Kidney (tissue), 14 donors: Measurements from ENCODE around the gene KDF1. TPM values are rescaled to one million over a fixed set of nuclear protein-coding genes. Genes with fewer than 3 reads are reported as not detected.
A peak's percentile ranks its signal among the peaks of the same experiment; 100 is the strongest.
"Not testable (repeated sequence)": the region's sequence is repeated elsewhere in the genome, so short reads cannot be mapped to it uniquely, and the experiment has no call there.

ENCODE experiments used
- DNase-seq, 5 donors: peaks; one replicate each; pipeline ENCODE4 v3.0.0-alpha.2; 2013 to 2020
- FAIRE-seq: peaks from 2 replicates; lab custom pipeline; 2012; peaks lifted over from hg19 to GRCh38; lab: Jason Lieb, UNC
- H3K27ac ChIP-seq, 2 donors: one replicate each; pipeline ENCODE4 v1.7.0; 2013; ENCODE audit warnings: low read depth in 2 of 2, low read length in 2 of 2, inconsistent platforms in 1 of 2
- H3K27me3 ChIP-seq: one replicate; pipeline ENCODE4 v1.7.1; 2013; ENCODE audit warnings: low read length, inconsistent platforms; ENCODE audit not compliant: control insufficient read depth, insufficient read depth
- H3K36me3 ChIP-seq, 3 donors: one replicate each; pipeline versions ENCODE4 v1.7.0 to v1.7.1; 2013; ENCODE audit warnings: low read length in 3 of 3, control low read depth in 1 of 3, inconsistent platforms in 1 of 3; ENCODE audit not compliant: insufficient read depth in 3 of 3, control insufficient read depth in 2 of 3
- H3K4me1 ChIP-seq, 3 donors: one replicate each; pipeline versions ENCODE4 v1.7.0 to v1.7.1; 2013; ENCODE audit warnings: low read length in 3 of 3, inconsistent platforms in 1 of 3, low read depth in 1 of 3; ENCODE audit not compliant: control insufficient read depth in 2 of 3, insufficient read depth in 2 of 3
- H3K4me3 ChIP-seq, 3 donors: one replicate each; pipeline versions ENCODE4 v1.7.0 to v1.8.1; 2013; ENCODE audit warnings: low read length in 3 of 3, control low read depth in 1 of 3, inconsistent platforms in 1 of 3
- H3K9ac ChIP-seq, 3 donors: one replicate each; pipeline versions ENCODE4 v1.7.0 to v1.7.1; 2013; ENCODE audit warnings: low read length in 3 of 3, control low read depth in 1 of 3, inconsistent platforms in 1 of 3
- H3K9me3 ChIP-seq, 3 donors: one replicate each; pipeline versions ENCODE4 v1.7.0 to v1.7.1; 2013; ENCODE audit warnings: low read length in 3 of 3, control low read depth in 1 of 3, inconsistent platforms in 1 of 3; ENCODE audit not compliant: control insufficient read depth in 2 of 3, insufficient read depth in 1 of 3
- CTCF ChIP-seq: IDR thresholded peaks from 3 replicates; pipeline ENCODE4 v1.5.1; 2012; ENCODE audit warnings: mild to moderate bottlenecking, moderate library complexity, borderline replicate concordance; ENCODE audit not compliant: insufficient read depth; ENCODE audit errors: extremely low read depth
- intact Hi-C: fragments of 100-400 bp; cut with DNase I; formaldehyde crosslinking; loops from one replicate; pipeline ENCODE4 v1.11.1; 2022
- polyA plus RNA-seq: library from polyadenylated mRNA; stranded (reverse); fragments of 350-450 nt; fragmentation: Illumina TruSeq; extraction: RNeasy Lipid Tissue Mini Kit (QIAGEN cat#74804); gene quantifications from one replicate; pipeline ENCODE4 v1.2.3, GENCODE V29; 2014; ENCODE audit warnings: low read depth, low replicate concordance; ENCODE audit not compliant: insufficient read depth
- total RNA-seq: library from RNA; stranded (reverse); fragmentation: NEBNext Ultra II Directional; extraction: Animal tissue kit (Norgen Biotek cat#: 25700); gene quantifications from one replicate; pipeline ENCODE4 v1.2.1, GENCODE V29; 2021
- donor health status: control.
- donor health status: control.
- donor health status: control.
- donor health status: control.
- donor health status: control.
- donor health status: DM: yes; HTN: yes; CAD: no.
- donor health status: Normal renal cell carcinoma (clear cell type).

Gene KDF1
- total and polyA plus RNA-seq, 2 donors from 2014 or later: 14.1 to 19.3 TPM

- FAIRE-seq (no peak), DNase-seq (peak; percentile 84 to 93 (median 85))
- Histone ChIP-seq H3K27me3 (peaks cover 13% of the 10 kb centered on the region), H3K27ac (peak within 1 kb of the TSS; percentile 63 to 64), H3K36me3 (no peaks in the 10 kb centered on the region), H3K4me3 (peak within 1 kb of the TSS; percentile 30 to 54 (median 45)), H3K9ac (peak within 1 kb of the TSS in 2 of 3 donors; percentile 32 to 68), H3K4me1 (peaks cover 0 to 12% (median 4%) of the 10 kb centered on the region in 3 donors), H3K9me3 (no peaks in the 10 kb centered on the region)
- TF ChIP-seq CTCF: no peak
- intact Hi-C loops: no loop called here
Observed at GRCh38 chr1:26993237-26994019, 33.2 kb upstream of the KDF1 start, which contains the start of gene TRNP1. TRNP1 (plus strand) TSS chr1:26993692; CDS start chr1:26993787, 95 bp downstream.

GRCh38 chr1:26991310-26992116 lies 31.2 kb upstream of the KDF1 start:
- no peak overlapping the region for H3K27ac ChIP-seq
- intact Hi-C loops: no loop called here
- DNase-seq (peak in 1 of 5 donors; percentile 51), FAIRE-seq (no peak)
- H3K4me1 ChIP-seq: peaks cover 0 to 10% (median 0%) of the 10 kb centered on the region in 3 donors
- TF ChIP-seq CTCF: no peak
- H3K36me3 ChIP-seq: no peaks in the 10 kb centered on the region
- H3K9me3 ChIP-seq: no peaks in the 10 kb centered on the region
- H3K27me3 ChIP-seq: peaks cover 13% of the 10 kb centered on the region
- H3K4me3 ChIP-seq: no peak overlapping the region
- H3K9ac ChIP-seq: no peak overlapping the region

GRCh38 chr1:26989403-26990109 lies 29.3 kb upstream of the KDF1 start:
- H3K9ac ChIP-seq, H3K27ac ChIP-seq, DNase-seq, H3K4me1 ChIP-seq, H3K36me3 ChIP-seq, FAIRE-seq, H3K4me3 ChIP-seq, H3K27me3 ChIP-seq, H3K9me3 ChIP-seq, intact Hi-C loops: not testable (repeated sequence)
